DMS79 treated with DMSO at 0.1 percent for 48 hours (cell line): ENCODE data around the gene GART.
A peak's percentile ranks its signal among the peaks of the same experiment; 100 is the strongest.

Experiments used
- DNase-seq: peaks from one replicate; lab custom pipeline; 2025; lab: John Stamatoyannopoulos, UW

GART gene

GRCh38 chr21:33552999-33553598 lies 11.2 kb upstream of the GART start:
- no peak for DNase-seq

GRCh38 chr21:33552093-33552998 lies 10.4 kb upstream of the GART start:
- DNase-seq: no peak

- no peak for DNase-seq
Observed at GRCh38 chr21:33551664-33552063, 9.7 kb upstream of the GART start.

- no peak for DNase-seq
Observed at GRCh38 chr21:33550772-33551660, 9.1 kb upstream of the GART start.

GRCh38 chr21:33549848-33550771 lies 8.2 kb upstream of the GART start:
- no peak for DNase-seq

- DNase-seq: no peak
Observed at GRCh38 chr21:33546086-33546485, 4.2 kb upstream of the GART start.

- no peak for DNase-seq
Observed at GRCh38 chr21:33544451-33545195, 2.7 kb upstream of the GART start.

GRCh38 chr21:33543505-33544129 lies 1.7 kb upstream of the GART start:
- peak; percentile 33 for DNase-seq

GRCh38 chr21:33542640-33543504 lies 955 bp upstream of the GART start, which contains the start of gene SON:
SON (plus strand) TSS chr21:33543038; CDS start chr21:33543093, 55 bp downstream.
- DNase-seq: peak; percentile 96

GRCh38 chr21:33541105-33541711 lies 709 bp downstream of the GART start:
- peak; percentile 33 for DNase-seq

- no peak for DNase-seq
Observed at GRCh38 chr21:33540711-33541104, 1.2 kb downstream of the GART start.

GRCh38 chr21:33539616-33540015 lies 2.3 kb downstream of the GART start:
- no peak for DNase-seq

- DNase-seq: no peak
Observed at GRCh38 chr21:33537212-33537611, 4.7 kb downstream of the GART start.

- no peak for DNase-seq
Observed at GRCh38 chr21:33531007-33531406, 10.9 kb downstream of the GART start.

GRCh38 chr21:33522953-33523349 lies 19.0 kb downstream of the GART start:
- DNase-seq: no peak

- no peak for DNase-seq
Observed at GRCh38 chr21:33522297-33522952, 19.5 kb downstream of the GART start.

GRCh38 chr21:33518899-33519298 lies 23.0 kb downstream of the GART start:
- no peak for DNase-seq

GRCh38 chr21:33514229-33514628 lies 27.7 kb downstream of the GART start:
- no peak for DNase-seq
